Gastroesophageal sphincter (tissue), 4 donors: ENCODE results near the gene RAF1. TPM values are rescaled to one million over a fixed set of nuclear protein-coding genes. Genes with fewer than 3 reads are reported as not detected.
"Not testable (repeated sequence)": the region's sequence is repeated elsewhere in the genome, so short reads cannot be mapped to it uniquely, and the experiment has no call there.

Experiments
- ATAC-seq: fragments of 150-250 bp; one replicate; pipeline ENCODE4 v1.9.1; 2016; ENCODE audit warnings: mild to moderate bottlenecking, moderate library complexity
- H3K27ac ChIP-seq, 4 donors: fragments of 200-600 bp; sonication (generic) in 3 of 4; 1 replicate in 3 of 4; 2 replicates in 1 of 4; pipeline ENCODE4 v1.5.1; 2016 to 2019
- H3K27me3 ChIP-seq: fragments of 200-600 bp; sonication (generic); one replicate; pipeline ENCODE4 v1.5.1; 2019
- H3K36me3 ChIP-seq, 2 donors: fragments of 200-600 bp; sonication (generic); one replicate each; pipeline ENCODE4 v1.5.1; 2019; ENCODE audit warnings: control low read depth in 1 of 2
- H3K4me1 ChIP-seq, 3 donors: fragments of 200-600 bp; sonication (generic); 1 replicate in 2 of 3; 2 replicates in 1 of 3; pipeline ENCODE4 v1.5.1; 2016 to 2019; ENCODE audit warnings: control low read depth in 2 of 3
- H3K4me3 ChIP-seq, 2 donors: fragments of 200-600 bp; sonication (generic); one replicate each; pipeline ENCODE4 v1.5.1; 2019; ENCODE audit warnings: mild to moderate bottlenecking in 1 of 2, moderate library complexity in 1 of 2
- H3K9me3 ChIP-seq, 3 donors: fragments of 200-600 bp; sonication (generic); one replicate each; pipeline ENCODE4 v1.5.1; 2017 to 2019; ENCODE audit warnings: control low read depth in 2 of 3
- EP300 ChIP-seq: sonication (generic); formaldehyde crosslinking; IDR thresholded peaks from one replicate; pipeline ENCODE4 v1.6.1; 2017; ENCODE audit warnings: antibody characterized with exemption, mild to moderate bottlenecking
- POLR2A ChIP-seq, 2 donors: fragments of 450-650 bp; IDR thresholded peaks; one replicate each; pipeline ENCODE4 v1.6.1; 2017; ENCODE audit warnings: antibody characterized with exemption in 2 of 2, mild to moderate bottlenecking in 2 of 2, moderate library complexity in 1 of 2
- POLR2AphosphoS5 ChIP-seq: sonication (generic); formaldehyde crosslinking; IDR thresholded peaks from one replicate; pipeline ENCODE4 v1.6.1; 2017; ENCODE audit warnings: antibody characterized with exemption
- WGBS, 2 donors: methylation state at CpG; one replicate each; pipeline ENCODE4 v1.1.5; 2018; ENCODE audit warnings: low coverage in 1 of 2; 5-methylcytosine and 5-hydroxymethylcytosine counted together
- total RNA-seq, 4 donors: library from RNA; depleted of rRNA; stranded (reverse); fragments of >200 nt; gene quantifications; one replicate each; pipeline ENCODE4 v1.1.0, GENCODE V29; 2016
- TF ChIP-seq, protein P1 (sequence below), 4 experiments: fragments of 200-600 bp in 2 of 4; fragments of 450-650 bp in 2 of 4; sonication (generic) in 1 of 4; IDR thresholded peaks; one replicate each; pipeline ENCODE4 v1.5.1; 2017 to 2019; ENCODE audit warnings: antibody characterized with exemption in 4 of 4, mild to moderate bottlenecking in 2 of 4, moderate library complexity in 2 of 4

RAF1 gene
- total RNA-seq, 4 donors from 2014 or later = 115 to 146 (median 130) TPM

DNA sequence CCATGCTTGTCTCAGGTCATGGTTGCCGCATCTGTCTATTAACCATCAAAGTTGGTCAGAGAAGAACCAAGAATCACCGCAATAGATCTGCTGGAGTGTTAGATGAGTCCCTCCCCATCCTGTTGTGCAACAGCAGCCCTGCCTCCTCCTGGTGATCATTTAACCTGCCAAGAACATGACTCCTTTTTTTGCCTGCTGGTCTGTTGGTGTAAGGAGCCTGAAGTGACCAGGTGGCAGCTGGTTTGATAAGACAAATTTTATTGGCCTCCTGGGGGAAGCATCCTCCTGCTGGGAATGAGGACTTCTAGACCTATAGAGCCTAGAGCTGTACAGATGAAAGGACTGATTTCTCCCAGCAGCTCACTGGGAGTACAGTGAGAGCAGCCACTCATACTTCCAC is 43.5 kb upstream of the RAF1 start:
- no peaks in the 10 kb centered on the region for H3K4me1 ChIP-seq

DNA sequence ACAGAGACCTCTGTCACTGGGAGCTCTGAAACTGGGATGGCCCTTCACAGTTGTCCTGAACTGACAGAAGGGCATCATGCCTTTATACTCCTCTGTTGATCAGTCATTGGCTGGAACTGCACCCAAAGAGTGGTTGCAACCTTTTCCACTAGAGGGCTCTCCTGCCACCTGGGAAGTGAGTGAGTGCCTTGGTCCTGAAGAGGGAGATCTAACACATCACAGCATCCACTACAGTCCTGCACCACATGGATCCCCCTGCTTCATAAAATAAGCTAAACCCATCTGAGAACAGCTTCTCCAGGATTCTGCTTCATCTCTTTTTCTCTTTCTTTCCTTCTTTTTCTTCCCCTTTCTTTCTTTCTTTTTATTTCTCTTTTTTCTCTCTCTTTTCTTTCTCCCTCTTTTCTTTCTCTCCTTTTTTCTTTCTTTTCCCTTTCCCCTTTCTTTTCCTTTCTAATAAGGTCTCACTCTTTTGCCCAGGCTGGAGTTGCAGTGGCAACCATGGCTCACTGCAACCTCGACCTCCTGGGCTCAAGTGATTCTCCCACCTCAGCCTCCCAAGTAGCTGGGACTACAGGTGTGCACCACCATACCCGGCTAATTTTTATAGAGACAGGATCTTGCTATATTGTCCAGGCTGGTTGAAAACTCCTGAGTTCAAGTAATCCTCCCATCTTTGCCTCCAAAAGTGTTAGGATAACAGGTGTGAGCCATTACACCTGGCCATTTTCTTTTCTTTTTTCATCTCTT is 42.8 kb upstream of the RAF1 start:
- Histone ChIP-seq H3K9me3 (no peaks in the 10 kb centered on the region), H3K4me1 (no peaks in the 10 kb centered on the region), H3K36me3 (no peaks in the 10 kb centered on the region), H3K27ac (no peak overlapping the region), H3K4me3 (no peak overlapping the region), H3K27me3 (no peaks in the 10 kb centered on the region)
- WGBS, 2 donors = 65 to 92% methylated on average over 2 of the region's 2 CpGs
- no peak for TF ChIP-seq EP300
- TF ChIP-seq, protein P1, sequence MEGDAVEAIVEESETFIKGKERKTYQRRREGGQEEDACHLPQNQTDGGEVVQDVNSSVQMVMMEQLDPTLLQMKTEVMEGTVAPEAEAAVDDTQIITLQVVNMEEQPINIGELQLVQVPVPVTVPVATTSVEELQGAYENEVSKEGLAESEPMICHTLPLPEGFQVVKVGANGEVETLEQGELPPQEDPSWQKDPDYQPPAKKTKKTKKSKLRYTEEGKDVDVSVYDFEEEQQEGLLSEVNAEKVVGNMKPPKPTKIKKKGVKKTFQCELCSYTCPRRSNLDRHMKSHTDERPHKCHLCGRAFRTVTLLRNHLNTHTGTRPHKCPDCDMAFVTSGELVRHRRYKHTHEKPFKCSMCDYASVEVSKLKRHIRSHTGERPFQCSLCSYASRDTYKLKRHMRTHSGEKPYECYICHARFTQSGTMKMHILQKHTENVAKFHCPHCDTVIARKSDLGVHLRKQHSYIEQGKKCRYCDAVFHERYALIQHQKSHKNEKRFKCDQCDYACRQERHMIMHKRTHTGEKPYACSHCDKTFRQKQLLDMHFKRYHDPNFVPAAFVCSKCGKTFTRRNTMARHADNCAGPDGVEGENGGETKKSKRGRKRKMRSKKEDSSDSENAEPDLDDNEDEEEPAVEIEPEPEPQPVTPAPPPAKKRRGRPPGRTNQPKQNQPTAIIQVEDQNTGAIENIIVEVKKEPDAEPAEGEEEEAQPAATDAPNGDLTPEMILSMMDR (IDR thresholded peaks at IDR 0.05) = peak in 3 of 4 experiments; percentile 58 to 63 (median 59)
- peak; percentile 77 for ATAC-seq

More for the DNA sequence above, 43.5 kb upstream of the RAF1 start:
- Histone ChIP-seq H3K4me3 (no peak overlapping the region), H3K9me3 (no peaks in the 10 kb centered on the region), H3K27ac (no peak overlapping the region), H3K36me3 (no peaks in the 10 kb centered on the region), H3K27me3 (no peaks in the 10 kb centered on the region)
- no peak for ATAC-seq
- 80 to 83% methylated on average over 2 of the region's 2 CpGs for WGBS, 2 donors
- TF ChIP-seq POLR2A (IDR thresholded peaks at IDR 0.05) = no peak

DNA sequence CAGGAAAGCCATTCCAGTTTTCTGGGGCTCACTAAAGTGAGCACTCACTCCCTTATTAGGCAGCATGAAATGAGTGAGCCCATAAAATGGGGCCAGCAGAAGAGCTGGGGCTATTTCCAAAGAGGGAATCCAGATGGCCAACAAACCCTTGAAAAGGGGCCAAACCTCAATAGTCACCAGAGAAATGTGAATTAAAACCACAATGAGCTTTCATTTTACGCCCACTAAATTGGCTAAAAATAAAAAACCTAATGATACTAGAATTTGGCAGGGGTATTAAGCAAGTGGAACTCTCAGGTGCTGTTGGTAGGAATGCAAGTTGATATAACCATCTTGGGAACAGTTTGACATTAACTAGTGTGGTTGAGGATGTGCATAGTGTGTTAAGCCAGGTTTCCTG is 42.1 kb upstream of the RAF1 start:
- WGBS, 2 donors = 42 to 60% methylated on average over 1 of the region's 1 CpG
- TF ChIP-seq POLR2A (IDR thresholded peaks at IDR 0.05) (no peak), POLR2AphosphoS5 (no peak), EP300 (no peak)
- TF ChIP-seq, protein P1 (IDR thresholded peaks at IDR 0.05) = no peak
- ATAC-seq = no peak
- Histone ChIP-seq H3K4me3 (no peak overlapping the region), H3K4me1 (no peaks in the 10 kb centered on the region), H3K9me3 (no peaks in the 10 kb centered on the region), H3K27ac (no peak overlapping the region), H3K36me3 (no peaks in the 10 kb centered on the region), H3K27me3 (no peaks in the 10 kb centered on the region)

DNA sequence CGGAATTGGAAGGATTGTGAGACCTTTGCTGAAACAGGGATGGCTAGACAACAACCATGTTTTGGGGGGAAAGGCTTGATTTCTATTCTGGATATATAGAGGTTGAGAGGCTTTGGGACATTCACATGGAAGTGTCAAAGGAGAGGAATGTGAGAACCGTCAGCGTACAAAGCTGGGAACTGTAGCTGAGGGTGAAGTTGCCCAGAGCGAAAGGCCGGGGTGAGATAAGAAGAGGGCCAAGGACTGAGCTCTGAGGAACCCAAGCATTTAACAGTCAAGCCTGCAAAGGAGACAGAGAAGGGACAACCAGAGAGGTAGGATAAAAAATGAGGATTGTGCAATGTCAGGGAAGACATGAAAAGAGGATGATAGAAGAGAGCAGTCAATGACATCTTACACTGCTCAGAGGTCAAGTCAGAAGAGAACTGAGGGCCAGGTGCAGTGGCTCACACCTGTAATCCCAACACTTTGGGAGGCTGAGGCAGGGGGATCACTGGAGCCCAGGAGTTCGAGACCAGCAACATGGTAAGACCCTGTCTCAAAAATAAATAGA is 41.5 kb upstream of the RAF1 start:
- WGBS, 2 donors = 90 to 91% methylated on average over 3 to 6 of the region's 6 CpGs
- H3K9me3 ChIP-seq = no peaks in the 10 kb centered on the region
- H3K36me3 ChIP-seq = no peaks in the 10 kb centered on the region
- no peaks in the 10 kb centered on the region for H3K4me1 ChIP-seq
- TF ChIP-seq POLR2A (IDR thresholded peaks at IDR 0.05) (no peak), EP300 (no peak), POLR2AphosphoS5 (no peak)
- TF ChIP-seq, protein P1 (IDR thresholded peaks at IDR 0.05) = no peak
- H3K4me3 ChIP-seq = no peak overlapping the region
- no peaks in the 10 kb centered on the region for H3K27me3 ChIP-seq
- no peak overlapping the region for H3K27ac ChIP-seq
- ATAC-seq = no peak

DNA sequence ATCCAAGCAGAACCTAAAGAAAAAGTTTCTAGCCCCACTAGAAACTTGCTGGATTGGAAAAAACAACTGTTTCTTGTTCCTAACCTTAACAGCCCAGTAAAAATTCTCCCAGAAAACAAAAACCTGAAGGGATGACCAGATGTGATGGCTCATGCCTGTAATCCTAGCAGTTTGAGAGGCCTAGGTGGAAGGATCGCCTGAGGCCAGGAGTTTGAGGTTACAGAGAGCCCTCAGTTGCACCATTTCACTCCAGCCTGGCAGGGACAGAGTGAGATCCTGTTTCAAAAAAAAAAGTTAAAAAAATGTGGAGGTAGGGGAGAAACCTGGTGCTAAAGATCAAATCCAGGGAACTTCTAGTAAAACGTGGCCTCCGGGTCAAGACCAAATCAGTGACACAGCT is 38.6 kb upstream of the RAF1 start:
- Histone ChIP-seq H3K36me3 (no peaks in the 10 kb centered on the region), H3K4me3 (no peak overlapping the region), H3K9me3 (no peaks in the 10 kb centered on the region), H3K27ac (no peak overlapping the region), H3K27me3 (no peaks in the 10 kb centered on the region), H3K4me1 (no peaks in the 10 kb centered on the region)
- TF ChIP-seq EP300 = no peak
- TF ChIP-seq, protein P1 (IDR thresholded peaks at IDR 0.05) = no peak
- ATAC-seq = no peak
- 40 to 76% methylated on average over 1 to 3 of the region's 3 CpGs for WGBS, 2 donors

DNA sequence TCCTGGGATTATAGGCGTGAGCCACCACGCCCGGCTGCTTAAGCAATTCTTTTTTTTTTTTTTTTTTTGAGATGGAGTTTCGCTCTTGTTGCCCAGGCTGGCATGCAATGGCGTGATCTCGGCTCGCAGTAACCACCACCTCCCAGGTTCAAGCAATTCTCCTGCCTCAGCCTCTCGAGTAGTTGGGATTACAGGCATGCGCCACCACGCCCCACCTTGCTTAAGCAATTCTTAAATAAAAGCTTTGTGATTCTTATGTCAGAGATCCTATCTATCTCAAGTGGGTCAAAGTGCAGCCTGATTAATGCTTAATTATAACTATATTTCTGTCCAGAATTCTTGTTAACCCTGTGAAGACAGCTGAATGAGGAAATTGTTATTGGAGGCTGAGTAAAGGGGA is 37.7 kb upstream of the RAF1 start:
- H3K4me3 ChIP-seq, H3K27ac ChIP-seq, ATAC-seq, H3K27me3 ChIP-seq, H3K4me1 ChIP-seq, H3K9me3 ChIP-seq, H3K36me3 ChIP-seq: not testable (repeated sequence)
- 93 to 100% methylated on average over 3 to 4 of the region's 10 CpGs for WGBS, 2 donors
